Ascending aorta (tissue), 2 donors: ENCODE data around the gene MTCL1. TPM values are rescaled to one million over a fixed set of nuclear protein-coding genes. Genes with fewer than 3 reads are reported as not detected.

Source experiments
- DNase-seq, 2 donors: peaks; one replicate each; pipeline ENCODE4 v3.0.0-alpha.2; 2019; ENCODE audit warnings: low spot score in 2 of 2
- H3K27ac ChIP-seq, 2 donors: fragments of 200-600 bp; sonication (generic); one replicate each; pipeline ENCODE4 v1.5.1; 2016 to 2017; ENCODE audit warnings: mild to moderate bottlenecking in 1 of 2
- H3K27me3 ChIP-seq: fragments of 200-600 bp; sonication (generic); one replicate; pipeline ENCODE4 v1.5.1; 2017
- H3K36me3 ChIP-seq, 2 donors: fragments of 200-600 bp; sonication (generic); one replicate each; pipeline ENCODE4 v1.5.1; 2016
- H3K4me1 ChIP-seq, 2 donors: fragments of 200-600 bp; sonication (generic); one replicate each; pipeline ENCODE4 v1.5.1; 2016 to 2017; ENCODE audit warnings: mild to moderate bottlenecking in 1 of 2
- H3K4me3 ChIP-seq, 2 donors: fragments of 200-600 bp; sonication (generic); one replicate each; pipeline ENCODE4 v1.5.1; 2016 to 2017; ENCODE audit warnings: mild to moderate bottlenecking in 1 of 2
- H3K9me3 ChIP-seq, 2 donors: fragments of 200-600 bp; sonication (generic); one replicate each; pipeline ENCODE4 v1.5.1; 2016
- CTCF ChIP-seq, 3 experiments: fragments of 200-600 bp in 2 of 3; fragments of 450-650 bp in 1 of 3; sonication (generic) in 2 of 3; IDR thresholded peaks; one replicate each; pipeline ENCODE4 v1.5.1; 2016 to 2019; ENCODE audit warnings: antibody characterized with exemption in 3 of 3, mild to moderate bottlenecking in 1 of 3, moderate library complexity in 1 of 3
- intact Hi-C: fragments of 100-400 bp; cut with DNase I; formaldehyde crosslinking; loops from one replicate; pipeline ENCODE4 v1.15.1; 2023
- total RNA-seq: library from RNA; depleted of rRNA; stranded (reverse); fragments of >200 nt; gene quantifications from one replicate; pipeline ENCODE4 v1.1.0, GENCODE V29; 2016

MTCL1 gene
- total RNA-seq, 1 donor from 2014 or later, result 105 TPM

- no peak for TF ChIP-seq CTCF (IDR thresholded peaks at IDR 0.05)
- intact Hi-C loops, result no loop called here
- Histone ChIP-seq H3K36me3 (no peaks in the 10 kb centered on the region), H3K9me3 (no peaks in the 10 kb centered on the region), H3K4me1 (no peaks in the 10 kb centered on the region), H3K27ac (no peak overlapping the region), H3K4me3 (no peak overlapping the region), H3K27me3 (no peaks in the 10 kb centered on the region)
- DNase-seq, result no peak
Measured at GRCh38 chr18:8841781-8842485, 136.6 kb downstream of the MTCL1 start.

- H3K27me3 ChIP-seq, result no peaks in the 10 kb centered on the region
- TF ChIP-seq CTCF (IDR thresholded peaks at IDR 0.05), result no peak
- no peaks in the 10 kb centered on the region for H3K9me3 ChIP-seq
- intact Hi-C loops, result no loop called here
- DNase-seq, result no peak
- H3K4me3 ChIP-seq, result no peak overlapping the region
- no peaks in the 10 kb centered on the region for H3K36me3 ChIP-seq
- no peak overlapping the region for H3K27ac ChIP-seq
- H3K4me1 ChIP-seq, result no peaks in the 10 kb centered on the region
Measured at GRCh38 chr18:8842506-8842905, 137.2 kb downstream of the MTCL1 start.

- Histone ChIP-seq H3K27ac (no peak overlapping the region), H3K4me1 (no peaks in the 10 kb centered on the region), H3K27me3 (no peaks in the 10 kb centered on the region), H3K36me3 (no peaks in the 10 kb centered on the region), H3K9me3 (no peaks in the 10 kb centered on the region), H3K4me3 (no peak overlapping the region)
- DNase-seq, result no peak
- TF ChIP-seq CTCF (IDR thresholded peaks at IDR 0.05), result no peak
- intact Hi-C loops, result no loop called here
Measured at GRCh38 chr18:8843005-8843404, 137.6 kb downstream of the MTCL1 start.

- DNase-seq, result no peak
- Histone ChIP-seq H3K27me3 (no peaks in the 10 kb centered on the region), H3K4me1 (no peaks in the 10 kb centered on the region), H3K4me3 (no peak overlapping the region), H3K36me3 (no peaks in the 10 kb centered on the region), H3K27ac (no peak overlapping the region), H3K9me3 (no peaks in the 10 kb centered on the region)
- TF ChIP-seq CTCF (IDR thresholded peaks at IDR 0.05), result no peak
- intact Hi-C loops, result no loop called here
Measured at GRCh38 chr18:8844721-8845148, 139.4 kb downstream of the MTCL1 start.

- H3K4me1 ChIP-seq, result no peaks in the 10 kb centered on the region
- H3K27ac ChIP-seq, result no peak overlapping the region
- H3K27me3 ChIP-seq, result no peaks in the 10 kb centered on the region
- H3K4me3 ChIP-seq, result no peak overlapping the region
- H3K36me3 ChIP-seq, result no peaks in the 10 kb centered on the region
- no peaks in the 10 kb centered on the region for H3K9me3 ChIP-seq
- TF ChIP-seq CTCF (IDR thresholded peaks at IDR 0.05), result no peak
- DNase-seq, result no peak
- intact Hi-C loops, result no loop called here
Measured at GRCh38 chr18:8845506-8845905, 140.2 kb downstream of the MTCL1 start.
